ENCODE measurements around the gene CNNM2.
"Not testable (repeated sequence)": the region's sequence is repeated elsewhere in the genome, so short reads cannot be mapped to it uniquely, and the experiment has no call there.

The CNNM2 gene

GRCh38 chr10:102926842-102927241, 8.7 kb downstream of the CNNM2 start:
- H3K36me3 ChIP-seq (ENCODE audit: control insufficient read depth, insufficient read depth, low read length), result 0 out of 2 replicates have a peak, but pooled peaks cover 2% of the 10 kb centered on the region
- no peak overlapping the region for H3K4me3 ChIP-seq (ENCODE audit: low read depth, low read length)
- H3K9ac ChIP-seq (ENCODE audit: low read length), result no peak overlapping the region
- no peaks in the 10 kb centered on the region for H3K9me3 ChIP-seq (ENCODE audit: control insufficient read depth, insufficient read depth, low read depth, low read length)
- no peaks in the 10 kb centered on the region for H3K27me3 ChIP-seq (ENCODE audit: control insufficient read depth, insufficient read depth, low read length)
- H3K4me1 ChIP-seq (ENCODE audit: control insufficient read depth, insufficient read depth, low read length), result no peaks in the 10 kb centered on the region
- H3K27ac ChIP-seq (ENCODE audit: low read depth, low read length), result no peak overlapping the region

GRCh38 chr10:102927311-102928010, 9.4 kb downstream of the CNNM2 start:
- Histone ChIP-seq H3K27me3 (ENCODE audit: control insufficient read depth, insufficient read depth, low read length) (no peaks in the 10 kb centered on the region), H3K27ac (ENCODE audit: low read depth, low read length) (no peak overlapping the region), H3K4me1 (ENCODE audit: control insufficient read depth, insufficient read depth, low read length) (no peaks in the 10 kb centered on the region), H3K4me3 (ENCODE audit: low read depth, low read length) (no peak overlapping the region), H3K36me3 (ENCODE audit: control insufficient read depth, insufficient read depth, low read length) (0 out of 2 replicates have a peak, but pooled peaks cover 2% of the 10 kb centered on the region), H3K9ac (ENCODE audit: low read length) (no peak overlapping the region), H3K9me3 (ENCODE audit: control insufficient read depth, insufficient read depth, low read depth, low read length) (no peaks in the 10 kb centered on the region)

- H3K27me3 ChIP-seq (ENCODE audit: control insufficient read depth, insufficient read depth, low read length); H3K36me3 ChIP-seq (ENCODE audit: control insufficient read depth, insufficient read depth, low read length); H3K4me3 ChIP-seq (ENCODE audit: low read depth, low read length); H3K4me1 ChIP-seq (ENCODE audit: control insufficient read depth, insufficient read depth, low read length); H3K27ac ChIP-seq (ENCODE audit: low read depth, low read length); H3K9ac ChIP-seq (ENCODE audit: low read length); H3K9me3 ChIP-seq (ENCODE audit: control insufficient read depth, insufficient read depth, low read depth, low read length): not testable (repeated sequence)
Measured at GRCh38 chr10:102928442-102928841, 10.3 kb downstream of the CNNM2 start.

GRCh38 chr10:102930720-102931119, 12.6 kb downstream of the CNNM2 start:
- Histone ChIP-seq H3K4me1 (ENCODE audit: control insufficient read depth, insufficient read depth, low read length) (no peaks in the 10 kb centered on the region), H3K27ac (ENCODE audit: low read depth, low read length) (no peak overlapping the region), H3K9me3 (ENCODE audit: control insufficient read depth, insufficient read depth, low read depth, low read length) (no peaks in the 10 kb centered on the region), H3K27me3 (ENCODE audit: control insufficient read depth, insufficient read depth, low read length) (no peaks in the 10 kb centered on the region), H3K36me3 (ENCODE audit: control insufficient read depth, insufficient read depth, low read length) (0 out of 2 replicates have a peak, but pooled peaks cover 2% of the 10 kb centered on the region), H3K9ac (ENCODE audit: low read length) (no peak overlapping the region), H3K4me3 (ENCODE audit: low read depth, low read length) (no peak overlapping the region)

- Histone ChIP-seq H3K9me3 (ENCODE audit: control insufficient read depth, insufficient read depth, low read depth, low read length) (no peaks in the 10 kb centered on the region), H3K9ac (ENCODE audit: low read length) (no peak overlapping the region), H3K27ac (ENCODE audit: low read depth, low read length) (no peak overlapping the region), H3K4me3 (ENCODE audit: low read depth, low read length) (no peak overlapping the region), H3K4me1 (ENCODE audit: control insufficient read depth, insufficient read depth, low read length) (no peaks in the 10 kb centered on the region), H3K36me3 (ENCODE audit: control insufficient read depth, insufficient read depth, low read length) (0 out of 2 replicates have a peak, but pooled peaks cover 2% of the 10 kb centered on the region), H3K27me3 (ENCODE audit: control insufficient read depth, insufficient read depth, low read length) (no peaks in the 10 kb centered on the region)
Measured at GRCh38 chr10:102931643-102932042, 13.5 kb downstream of the CNNM2 start.

- Histone ChIP-seq H3K36me3 (ENCODE audit: control insufficient read depth, insufficient read depth, low read length) (no peaks in the 10 kb centered on the region), H3K4me3 (ENCODE audit: low read depth, low read length) (no peak overlapping the region), H3K4me1 (ENCODE audit: control insufficient read depth, insufficient read depth, low read length) (no peaks in the 10 kb centered on the region), H3K27ac (ENCODE audit: low read depth, low read length) (no peak overlapping the region), H3K27me3 (ENCODE audit: control insufficient read depth, insufficient read depth, low read length) (no peaks in the 10 kb centered on the region), H3K9ac (ENCODE audit: low read length) (no peak overlapping the region), H3K9me3 (ENCODE audit: control insufficient read depth, insufficient read depth, low read depth, low read length) (no peaks in the 10 kb centered on the region)
Measured at GRCh38 chr10:102935505-102935904, 17.4 kb downstream of the CNNM2 start.

- no peak overlapping the region for H3K27ac ChIP-seq (ENCODE audit: low read depth, low read length)
- no peaks in the 10 kb centered on the region for H3K27me3 ChIP-seq (ENCODE audit: control insufficient read depth, insufficient read depth, low read length)
- H3K9me3 ChIP-seq (ENCODE audit: control insufficient read depth, insufficient read depth, low read depth, low read length), result no peaks in the 10 kb centered on the region
- no peaks in the 10 kb centered on the region for H3K36me3 ChIP-seq (ENCODE audit: control insufficient read depth, insufficient read depth, low read length)
- no peak overlapping the region for H3K4me3 ChIP-seq (ENCODE audit: low read depth, low read length)
- H3K4me1 ChIP-seq (ENCODE audit: control insufficient read depth, insufficient read depth, low read length), result no peaks in the 10 kb centered on the region
- no peak overlapping the region for H3K9ac ChIP-seq (ENCODE audit: low read length)
Measured at GRCh38 chr10:102935939-102936605, 18.0 kb downstream of the CNNM2 start.

- Histone ChIP-seq H3K9ac (ENCODE audit: low read length) (no peak overlapping the region), H3K36me3 (ENCODE audit: control insufficient read depth, insufficient read depth, low read length) (no peaks in the 10 kb centered on the region), H3K27me3 (ENCODE audit: control insufficient read depth, insufficient read depth, low read length) (no peaks in the 10 kb centered on the region), H3K4me3 (ENCODE audit: low read depth, low read length) (no peak overlapping the region), H3K4me1 (ENCODE audit: control insufficient read depth, insufficient read depth, low read length) (peaks cover 11% of the 10 kb centered on the region), H3K9me3 (ENCODE audit: control insufficient read depth, insufficient read depth, low read depth, low read length) (no peaks in the 10 kb centered on the region), H3K27ac (ENCODE audit: low read depth, low read length) (no peak overlapping the region)
Measured at GRCh38 chr10:102941401-102941800, 23.3 kb downstream of the CNNM2 start.

GRCh38 chr10:102945449-102945848, 27.4 kb downstream of the CNNM2 start:
- Histone ChIP-seq H3K9ac (ENCODE audit: low read length) (no peak overlapping the region), H3K36me3 (ENCODE audit: control insufficient read depth, insufficient read depth, low read length) (no peaks in the 10 kb centered on the region), H3K27ac (ENCODE audit: low read depth, low read length) (no peak overlapping the region), H3K4me3 (ENCODE audit: low read depth, low read length) (no peak overlapping the region), H3K27me3 (ENCODE audit: control insufficient read depth, insufficient read depth, low read length) (no peaks in the 10 kb centered on the region), H3K9me3 (ENCODE audit: control insufficient read depth, insufficient read depth, low read depth, low read length) (no peaks in the 10 kb centered on the region), H3K4me1 (ENCODE audit: control insufficient read depth, insufficient read depth, low read length) (peaks cover 11% of the 10 kb centered on the region)

GRCh38 chr10:102945962-102946361, 27.9 kb downstream of the CNNM2 start:
- Histone ChIP-seq H3K36me3 (ENCODE audit: control insufficient read depth, insufficient read depth, low read length) (no peaks in the 10 kb centered on the region), H3K27me3 (ENCODE audit: control insufficient read depth, insufficient read depth, low read length) (no peaks in the 10 kb centered on the region), H3K4me1 (ENCODE audit: control insufficient read depth, insufficient read depth, low read length) (peaks cover 11% of the 10 kb centered on the region)

GRCh38 chr10:102946992-102947391, 28.9 kb downstream of the CNNM2 start:
- Histone ChIP-seq H3K9ac (ENCODE audit: low read length) (no peak overlapping the region), H3K27ac (ENCODE audit: low read depth, low read length) (no peak overlapping the region), H3K4me1 (ENCODE audit: control insufficient read depth, insufficient read depth, low read length) (peaks cover 11% of the 10 kb centered on the region), H3K27me3 (ENCODE audit: control insufficient read depth, insufficient read depth, low read length) (no peaks in the 10 kb centered on the region), H3K36me3 (ENCODE audit: control insufficient read depth, insufficient read depth, low read length) (no peaks in the 10 kb centered on the region), H3K9me3 (ENCODE audit: control insufficient read depth, insufficient read depth, low read depth, low read length) (no peaks in the 10 kb centered on the region), H3K4me3 (ENCODE audit: low read depth, low read length) (no peak overlapping the region)

More at GRCh38 chr10:102945962-102946361, 27.9 kb downstream of the CNNM2 start:
- H3K9ac ChIP-seq (ENCODE audit: low read length), result no peak overlapping the region
- no peak overlapping the region for H3K4me3 ChIP-seq (ENCODE audit: low read depth, low read length)
- no peak overlapping the region for H3K27ac ChIP-seq (ENCODE audit: low read depth, low read length)
- no peaks in the 10 kb centered on the region for H3K9me3 ChIP-seq (ENCODE audit: control insufficient read depth, insufficient read depth, low read depth, low read length)
